ENCODE measurements around the gene ABCB8.
A peak's percentile ranks its signal among the peaks of the same experiment; 100 is the strongest.

DNA sequence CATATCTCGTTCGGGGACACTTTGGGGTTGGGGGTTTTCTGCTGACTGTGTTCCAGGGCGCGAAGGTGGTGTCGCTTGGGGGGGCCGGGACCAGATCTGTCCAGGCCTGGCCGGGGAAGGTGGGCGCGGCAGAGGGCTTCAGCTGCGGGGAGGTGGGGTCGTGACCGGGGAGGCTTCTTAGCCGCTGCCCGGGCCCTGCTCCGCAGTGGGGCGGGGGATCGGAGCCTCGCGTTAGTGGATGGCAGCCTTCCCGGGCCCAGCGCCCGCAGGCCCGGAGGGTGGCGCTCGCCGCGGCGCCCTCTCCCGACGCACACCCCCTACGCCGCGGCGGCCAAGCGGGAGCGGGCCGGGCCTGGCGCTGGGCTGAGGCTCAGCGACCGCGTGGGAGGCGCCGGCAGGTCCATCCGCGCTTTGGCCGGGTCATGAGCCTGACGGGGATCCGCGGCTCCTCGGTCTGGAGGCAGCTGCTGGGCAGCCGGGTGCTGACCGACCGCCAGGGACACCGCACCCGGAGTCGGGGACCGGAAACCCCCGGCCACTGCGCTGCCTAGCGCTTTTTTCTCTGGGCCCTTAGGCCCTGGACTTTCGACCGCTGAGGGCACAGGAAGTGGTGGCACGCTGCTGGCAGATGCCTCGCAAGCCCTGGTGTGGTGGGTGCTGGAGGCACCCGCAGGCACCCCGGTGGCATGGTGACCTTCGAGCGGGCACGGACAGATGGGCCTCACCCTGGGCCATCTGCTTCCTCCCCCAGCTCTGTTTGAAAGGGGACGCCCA is 59.2 kb downstream of the ABCB8 start:
- TF ChIP-seq, protein P1, sequence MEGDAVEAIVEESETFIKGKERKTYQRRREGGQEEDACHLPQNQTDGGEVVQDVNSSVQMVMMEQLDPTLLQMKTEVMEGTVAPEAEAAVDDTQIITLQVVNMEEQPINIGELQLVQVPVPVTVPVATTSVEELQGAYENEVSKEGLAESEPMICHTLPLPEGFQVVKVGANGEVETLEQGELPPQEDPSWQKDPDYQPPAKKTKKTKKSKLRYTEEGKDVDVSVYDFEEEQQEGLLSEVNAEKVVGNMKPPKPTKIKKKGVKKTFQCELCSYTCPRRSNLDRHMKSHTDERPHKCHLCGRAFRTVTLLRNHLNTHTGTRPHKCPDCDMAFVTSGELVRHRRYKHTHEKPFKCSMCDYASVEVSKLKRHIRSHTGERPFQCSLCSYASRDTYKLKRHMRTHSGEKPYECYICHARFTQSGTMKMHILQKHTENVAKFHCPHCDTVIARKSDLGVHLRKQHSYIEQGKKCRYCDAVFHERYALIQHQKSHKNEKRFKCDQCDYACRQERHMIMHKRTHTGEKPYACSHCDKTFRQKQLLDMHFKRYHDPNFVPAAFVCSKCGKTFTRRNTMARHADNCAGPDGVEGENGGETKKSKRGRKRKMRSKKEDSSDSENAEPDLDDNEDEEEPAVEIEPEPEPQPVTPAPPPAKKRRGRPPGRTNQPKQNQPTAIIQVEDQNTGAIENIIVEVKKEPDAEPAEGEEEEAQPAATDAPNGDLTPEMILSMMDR (IDR thresholded peaks at IDR 0.05) = peak; percentile 17 to 50 (median 45)
- peak in 1 of 2 donors; percentile 23 for TF ChIP-seq EP300 (IDR thresholded peaks at IDR 0.05)

All from tibial nerve (tissue), 4 donors.